Body of pancreas (tissue), 4 donors: ENCODE results near the gene SPAG9.

Experiments used
- CTCF ChIP-seq, 7 experiments: fragments of 450-650 bp in 4 of 7; fragments of 200-600 bp in 3 of 7; sonication (generic) in 3 of 7; IDR thresholded peaks; one replicate each; pipeline ENCODE4 v1.5.1; 2016 to 2019; ENCODE audit warnings: antibody characterized with exemption in 7 of 7
- POLR2A ChIP-seq, 3 donors: fragments of 450-650 bp; IDR thresholded peaks; one replicate each; pipeline ENCODE4 v1.6.1; 2016; ENCODE audit warnings: antibody characterized with exemption in 3 of 3, mild to moderate bottlenecking in 2 of 3

- TF ChIP-seq POLR2A (IDR thresholded peaks at IDR 0.05) (no peak), CTCF (IDR thresholded peaks at IDR 0.05) (no peak)
These were observed 49.1 kb downstream of the SPAG9 start for GRCh38 chr17:51071556-51071955.
